Bronchus fibroblast of lung (primary cell): ENCODE results near the gene DARS2. TPM values are rescaled to one million over a fixed set of nuclear protein-coding genes. Genes with fewer than 3 reads are reported as not detected.

Experiments
- total RNA-seq: library from RNA; depleted of rRNA; stranded (reverse); fragments of >200 nt; gene quantifications from 2 replicates; pipeline ENCODE4 v1.2.3, GENCODE V29; 2015

The DARS2 gene
- total RNA-seq = 29.6 and 30.6 TPM in 2 replicates

DNA sequence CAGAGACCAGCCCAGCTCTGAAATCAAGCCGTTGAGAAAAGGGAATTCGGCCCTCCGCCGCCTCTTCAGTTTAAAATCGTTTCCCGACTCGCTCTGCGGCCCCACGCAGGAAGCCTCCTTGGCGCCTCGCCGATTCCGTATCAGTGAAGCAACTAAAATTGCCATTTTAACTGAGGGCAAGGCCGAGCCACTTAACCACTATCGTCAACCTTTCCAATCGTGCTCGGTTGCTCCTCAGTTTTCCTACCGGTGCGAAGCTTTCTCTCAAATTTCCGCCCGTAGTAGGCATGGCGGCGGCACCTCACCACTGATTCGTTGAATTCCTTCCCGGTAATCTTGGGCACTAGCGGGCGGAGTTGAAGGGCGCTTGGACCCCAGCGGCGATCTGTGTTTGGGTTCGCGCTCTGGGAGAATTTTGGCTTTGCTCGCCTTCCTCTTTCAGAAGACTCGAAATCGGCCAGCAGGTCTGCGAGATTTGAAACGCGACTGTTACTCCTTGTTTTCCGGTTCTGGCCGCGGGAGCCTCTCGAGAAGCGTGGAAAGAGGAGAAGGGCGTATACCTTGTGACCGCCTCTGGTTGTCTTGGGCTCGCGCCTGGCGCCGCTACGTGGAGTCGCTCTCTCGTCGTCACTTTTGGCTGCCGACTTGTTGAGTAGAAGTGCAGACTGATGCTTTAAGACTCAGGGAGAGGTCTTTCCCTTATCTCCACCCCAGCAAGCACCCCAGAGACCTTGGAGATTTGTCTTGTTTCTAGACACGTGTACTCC is at the start of gene DARS2, which contains the start of gene CENPL:
DARS2 (plus strand) TSS at position 359 of the 767 bp plus-strand sequence. CDS start 557 bp downstream, outside the sequence.
CENPL (minus strand) TSS at position 569 of the 767 bp plus-strand sequence. CDS start 13,584 bp downstream, outside the sequence.

DNA sequence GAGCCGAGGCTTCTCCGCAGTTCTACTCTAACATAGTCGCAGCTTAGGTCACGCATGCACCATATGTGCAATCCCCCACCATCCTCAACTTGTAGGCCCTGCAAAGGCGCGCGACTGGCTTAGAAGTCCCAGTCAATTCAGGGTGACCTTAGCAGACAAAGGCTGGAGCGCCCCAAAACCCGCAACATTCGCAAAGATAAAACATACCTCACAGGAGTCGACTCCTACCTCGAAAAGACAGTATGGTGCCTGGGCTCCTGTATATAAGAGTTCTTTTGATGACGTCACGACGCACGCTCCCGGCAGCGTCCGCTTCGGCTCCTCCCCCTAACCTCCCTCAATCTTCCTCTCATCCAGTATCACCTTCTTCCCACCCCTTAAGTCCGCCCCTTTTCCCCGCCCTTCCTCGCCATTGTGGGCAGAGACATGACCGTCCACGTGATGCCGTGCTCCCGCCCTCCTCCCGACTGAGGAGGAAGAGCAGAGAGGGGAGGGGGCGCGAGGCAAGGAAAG is 43.3 kb downstream of the DARS2 start, which contains the start of gene GAS5:
GAS5 (minus strand) TSS at position 237 of the 513 bp plus-strand sequence.

GRCh38 chr1:173868266-173869020 is 44.0 kb downstream of the DARS2 start, which contains the start of gene ZBTB37:
TSS of gene ZBTB37 (plus strand) at chr1:173868380. CDS start at chr1:173870226, 1,846 bp downstream.

Other genes starting within 250 kb of the DARS2 start
- not detected in 2 replicates for gene SLC9C2, start 221.6 kb upstream of the DARS2 start, total RNA-seq
- gene TEX50, start 189.3 kb upstream of the DARS2 start, total RNA-seq = not detected in 2 replicates
- gene ANKRD45, start 154.8 kb upstream of the DARS2 start, total RNA-seq = 0.30 and 0.50 TPM in 2 replicates
- gene KLHL20, start 109.7 kb upstream of the DARS2 start, total RNA-seq = 12.5 and 19.8 TPM in 2 replicates
- gene CENPL, start 210 bp downstream of the DARS2 start, total RNA-seq = 22.9 and 23.8 TPM in 2 replicates
- gene GAS5, start 43.3 kb downstream of the DARS2 start, total RNA-seq = 496 and 502 TPM in 2 replicates
- 1.2 and 1.8 TPM in 2 replicates for gene ZBTB37, start 43.7 kb downstream of the DARS2 start, total RNA-seq
- gene SERPINC1, start 92.7 kb downstream of the DARS2 start, total RNA-seq = 0.15 TPM in 1 of 2 replicates, not detected in the other
- gene RC3H1, start 197.7 kb downstream of the DARS2 start, total RNA-seq = 7.4 and 7.9 TPM in 2 replicates